NOMO-1 treated with dmso at 0.1 percent for 144 hours (cell line): Measurements from ENCODE around the gene ZNF385A.
"Not testable (repeated sequence)": the region's sequence is repeated elsewhere in the genome, so short reads cannot be mapped to it uniquely, and the experiment has no call there.

Source experiments
- DNase-seq: peaks from one replicate; lab custom pipeline; 2025; ENCODE audit not compliant: unreplicated experiment; lab: John Stamatoyannopoulos, UW

ZNF385A gene

DNA sequence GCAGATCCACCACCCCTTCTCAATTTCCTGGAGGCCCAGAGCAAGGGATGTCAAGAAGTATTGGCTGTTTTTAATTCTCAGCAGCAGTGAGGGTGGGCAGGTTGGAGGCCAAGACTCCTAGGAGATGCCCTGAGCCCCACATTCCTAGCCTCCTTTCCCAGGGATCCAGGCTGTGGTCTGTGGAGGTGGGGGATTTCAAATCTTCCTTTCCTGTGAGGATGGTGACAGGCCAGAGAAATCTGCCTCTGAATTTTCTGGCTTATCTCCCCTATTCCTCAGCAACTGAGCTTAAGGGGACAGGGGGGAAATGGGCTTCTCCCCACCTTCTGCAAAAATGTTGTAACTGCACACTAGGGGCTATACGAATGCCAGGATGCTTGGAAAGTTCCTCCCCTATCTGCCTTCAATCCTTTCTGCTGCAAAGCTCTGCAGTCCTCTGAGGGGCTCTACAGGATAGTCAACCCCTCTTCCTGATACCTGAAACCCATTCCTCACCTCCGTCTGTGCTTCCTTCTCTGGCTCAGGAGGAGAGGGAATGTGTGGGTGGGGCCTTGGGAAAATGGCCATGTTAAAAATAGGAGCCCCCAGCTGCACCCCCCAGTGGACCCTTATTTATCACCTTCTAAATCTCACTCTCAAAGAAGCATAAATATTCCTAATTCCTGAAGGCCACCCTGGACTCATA, 26.9 kb downstream of the ZNF385A start:
- no peak for DNase-seq

DNA sequence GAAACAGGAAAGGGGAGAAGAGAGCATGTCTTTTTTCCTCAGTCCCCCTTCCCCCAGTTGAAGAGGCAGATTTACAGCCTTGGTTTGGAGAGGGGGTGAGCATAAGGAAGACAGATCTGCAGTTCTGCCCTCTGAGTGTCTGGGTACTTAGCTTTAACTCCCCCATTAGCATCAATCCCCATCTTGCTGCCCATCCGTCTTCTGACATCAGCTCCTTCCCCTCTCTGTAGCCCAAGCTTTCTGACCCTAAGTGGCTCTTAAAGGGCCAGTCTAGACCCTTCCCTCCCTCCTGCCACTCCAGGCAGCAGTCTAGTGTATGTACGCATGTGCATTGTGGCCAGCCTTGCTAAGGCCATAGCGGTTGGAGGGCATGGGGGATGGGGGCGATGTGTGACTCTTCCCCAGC, 27.6 kb downstream of the ZNF385A start:
- DNase-seq = no peak

DNA sequence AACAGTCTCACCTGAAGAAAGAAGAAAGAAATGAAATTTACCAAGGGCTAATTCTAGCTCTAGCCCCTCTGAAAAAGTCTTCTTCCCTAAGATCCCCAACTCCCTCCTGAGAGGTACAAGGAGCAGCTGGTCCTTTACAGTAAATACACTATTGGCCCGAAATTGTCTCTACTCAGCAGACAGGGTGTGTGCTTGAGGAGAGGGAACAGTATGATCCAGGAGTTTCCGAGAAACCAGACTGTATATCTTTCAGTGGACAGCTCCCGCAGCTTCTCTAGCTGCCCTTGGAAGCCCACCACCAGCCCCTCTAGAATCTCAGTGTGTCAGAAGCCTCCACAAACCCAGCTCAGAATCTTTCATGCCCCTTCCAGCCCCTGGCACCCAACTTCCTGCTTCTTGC, 28.3 kb downstream of the ZNF385A start:
- no peak for DNase-seq

DNA sequence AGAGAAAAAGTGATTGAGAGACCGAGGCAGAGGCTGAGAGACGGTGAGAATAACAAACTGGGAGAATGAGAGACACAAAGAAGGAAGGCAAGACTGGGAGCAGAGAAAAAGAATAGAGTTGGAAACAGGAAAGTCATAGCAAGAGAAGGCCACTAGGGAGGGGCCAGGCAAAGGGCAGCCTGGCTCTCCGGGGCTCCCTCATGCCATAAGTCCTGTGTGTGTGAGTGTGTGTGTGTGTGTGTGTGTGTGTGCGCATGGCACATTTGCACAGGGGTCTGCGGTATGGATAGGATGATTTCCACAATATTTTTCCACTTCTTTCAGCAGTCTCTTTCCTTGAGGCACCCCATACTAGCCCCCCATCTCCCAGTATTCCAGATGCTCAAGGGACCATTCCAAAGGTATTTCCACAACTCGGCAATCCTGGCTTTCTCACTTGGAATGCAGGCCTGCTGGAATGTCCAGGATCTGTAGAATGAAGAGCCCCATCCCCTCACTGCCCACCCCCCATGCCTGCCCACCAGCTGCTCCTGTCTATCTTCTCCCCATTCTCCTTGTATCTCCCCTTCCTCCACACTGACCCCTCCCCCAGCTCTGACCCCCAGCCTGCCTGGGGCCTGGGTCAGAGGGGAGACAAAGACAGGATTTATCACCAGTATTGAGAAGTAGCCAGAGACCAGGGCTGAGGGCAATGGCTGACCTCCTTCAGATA, 29.3 kb downstream of the ZNF385A start:
- no peak for DNase-seq

DNA sequence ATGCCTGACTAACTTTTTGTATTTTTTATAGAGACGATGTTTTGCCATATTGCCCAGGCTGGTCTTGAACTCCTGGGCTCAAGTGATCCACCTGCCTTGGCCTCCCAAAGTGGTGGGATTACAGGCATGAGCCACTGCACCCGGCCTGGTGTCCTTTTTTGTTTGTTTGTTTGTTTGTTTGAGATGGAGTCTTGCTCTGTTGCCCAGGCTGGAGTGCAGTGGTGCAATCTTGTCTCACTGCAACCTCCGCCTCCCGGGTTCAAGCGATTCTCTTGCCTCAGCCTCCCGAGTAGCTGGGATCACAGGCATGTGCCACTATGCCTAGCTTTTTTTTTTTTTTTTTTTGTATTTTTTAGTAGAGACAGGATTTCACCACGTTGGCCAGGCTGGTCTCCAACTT, 30.3 kb downstream of the ZNF385A start:
- not testable (repeated sequence) for DNase-seq

DNA sequence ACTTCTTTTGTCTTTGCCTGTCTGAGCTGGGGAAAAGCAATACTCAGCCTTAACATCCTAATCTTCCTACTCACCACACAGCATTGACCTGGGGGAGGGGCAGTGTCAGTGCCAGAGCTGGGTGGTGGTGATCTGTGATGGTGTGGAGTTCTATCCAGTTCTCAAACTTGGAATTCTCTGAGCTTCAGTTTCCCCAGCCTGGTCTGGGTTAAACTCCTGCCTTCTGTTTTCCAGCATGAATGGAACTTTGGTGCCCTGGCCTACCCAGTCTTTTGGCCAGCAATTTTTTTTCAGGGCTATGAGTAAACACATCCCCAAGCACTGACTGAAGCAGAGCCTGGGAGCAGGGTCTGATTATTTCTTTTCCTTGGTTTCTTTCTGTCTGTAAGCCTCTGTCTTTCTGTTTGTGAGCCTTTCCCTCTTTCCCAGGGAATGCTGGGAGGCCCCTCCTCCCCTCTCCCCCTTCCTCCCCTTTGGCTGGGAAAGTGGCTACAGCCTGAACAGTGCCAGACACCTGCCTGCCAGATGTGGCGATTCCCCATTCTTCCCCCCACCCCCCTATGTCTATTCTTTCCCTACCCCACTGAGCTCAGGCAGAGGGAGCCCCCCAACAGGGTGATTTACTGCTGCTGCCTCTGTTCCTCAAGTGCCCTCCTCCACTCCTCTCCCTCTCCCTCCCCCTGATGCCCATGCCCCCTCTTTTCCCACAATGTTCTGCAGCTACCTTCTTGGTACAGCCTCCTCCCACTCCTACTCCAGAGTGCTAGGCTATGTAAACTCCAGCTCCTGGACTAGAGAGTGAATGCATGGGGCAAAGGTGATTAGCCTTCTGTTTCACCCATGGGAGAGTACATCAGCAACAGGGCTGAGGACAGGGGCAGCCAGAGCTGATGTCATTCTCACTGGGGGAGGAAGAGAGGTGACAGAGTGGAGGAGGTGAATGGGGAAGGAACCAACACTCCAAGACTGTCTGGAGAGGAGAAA, 31.4 kb downstream of the ZNF385A start:
- DNase-seq = no peak

DNA sequence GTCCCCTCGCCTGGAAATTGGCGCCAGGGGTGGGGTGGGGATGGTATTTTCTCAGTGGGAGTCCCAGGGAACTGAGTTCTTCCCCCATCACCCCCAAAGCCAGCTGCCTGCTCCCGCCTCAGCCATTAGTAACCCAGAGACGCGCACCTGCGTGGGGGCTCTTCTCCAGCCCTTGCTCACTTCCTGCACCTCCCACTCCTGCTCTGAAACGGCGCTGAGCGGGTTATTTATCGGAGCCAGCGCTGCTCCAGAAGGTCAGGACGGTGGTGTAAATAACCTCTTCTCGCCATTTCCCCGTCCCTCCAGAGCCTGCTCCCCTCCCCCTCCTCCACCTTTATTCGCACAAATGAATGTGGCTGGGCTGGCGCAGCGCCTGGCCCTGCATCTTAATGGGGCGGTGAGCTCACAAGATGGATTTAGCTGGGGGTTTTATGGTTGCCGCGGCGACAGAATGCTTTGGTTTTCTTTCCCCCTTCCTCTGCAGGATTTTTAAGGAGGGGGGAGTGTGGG, 32.5 kb downstream of the ZNF385A start:
- DNase-seq = no peak

DNA sequence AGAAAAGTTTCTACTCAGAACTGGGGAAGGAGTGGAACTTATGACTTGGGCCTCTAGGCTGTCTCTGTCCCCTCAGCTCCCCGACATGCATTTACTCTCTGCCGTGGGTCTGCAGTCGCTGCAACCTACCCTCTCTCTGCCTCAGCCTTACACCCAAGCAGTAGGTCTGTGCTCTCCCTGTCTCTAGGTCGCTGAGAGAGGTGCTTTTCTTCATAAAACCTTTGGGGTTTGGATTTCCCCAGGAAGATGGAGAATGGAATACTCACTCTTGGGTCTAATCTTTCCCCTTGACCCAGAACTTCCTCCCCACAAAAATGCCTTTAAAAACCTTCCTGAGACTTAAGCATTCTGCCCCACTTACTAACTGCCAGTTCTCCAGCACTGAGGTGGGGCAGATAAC, 33.2 kb downstream of the ZNF385A start:
- DNase-seq = no peak

DNA sequence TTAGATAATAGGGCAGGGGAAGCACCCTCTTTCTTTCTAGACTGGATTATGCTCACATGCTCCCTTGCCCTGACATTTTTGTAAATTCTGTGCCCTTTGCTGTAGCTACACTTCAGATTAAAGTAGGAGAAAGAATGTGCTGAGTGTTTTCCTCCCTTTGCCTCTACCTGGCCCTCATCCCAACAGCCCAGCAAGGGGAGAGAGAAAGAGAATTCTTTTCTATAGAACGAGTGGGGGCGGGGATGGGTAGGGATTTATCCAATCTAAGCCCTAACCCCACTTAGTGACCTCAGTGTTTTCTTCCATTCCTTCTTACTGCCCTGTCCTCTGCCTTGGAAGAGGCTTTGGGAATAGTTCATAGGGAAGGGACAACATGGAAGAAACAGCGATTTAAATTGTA, 33.8 kb downstream of the ZNF385A start:
- no peak for DNase-seq

DNA sequence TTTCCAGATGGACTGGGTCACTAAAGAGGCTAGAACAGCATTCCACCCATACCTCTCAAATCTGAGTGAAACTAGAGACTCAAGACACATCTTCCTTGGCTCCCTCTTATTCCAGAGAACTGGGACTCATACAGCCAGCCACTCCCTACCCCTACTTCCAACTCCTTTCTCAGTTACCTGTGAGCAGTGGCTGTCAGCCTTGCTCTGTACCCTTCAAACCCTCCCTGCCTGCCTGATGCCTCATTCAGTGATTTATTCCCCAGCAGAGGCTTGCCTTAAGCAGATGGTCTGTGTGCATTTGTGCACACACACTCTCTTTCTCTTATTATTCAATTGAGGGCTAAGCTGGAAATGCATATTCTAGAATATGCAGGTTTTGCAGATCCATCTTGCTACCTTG, 34.9 kb downstream of the ZNF385A start:
- DNase-seq = no peak

DNA sequence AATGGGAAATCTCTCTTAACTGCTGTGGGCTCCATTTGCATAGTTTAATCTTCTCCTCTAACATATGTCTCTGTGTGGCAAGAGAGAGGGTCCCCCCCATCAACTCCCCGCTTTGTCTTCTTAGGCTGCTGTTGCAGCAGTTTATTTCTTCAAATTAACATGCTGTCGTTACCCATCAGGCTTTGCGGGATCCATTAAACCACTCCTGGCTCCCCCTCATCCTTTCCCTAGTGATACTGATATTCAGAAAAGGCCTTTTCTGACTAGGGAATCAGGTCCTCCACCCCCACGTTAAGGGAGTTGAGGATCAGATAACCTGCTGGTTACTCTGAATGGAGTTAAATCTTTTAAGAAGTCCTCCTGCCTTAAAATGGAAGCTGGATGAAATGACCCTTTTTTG, 35.5 kb downstream of the ZNF385A start:
- DNase-seq = no peak

DNA sequence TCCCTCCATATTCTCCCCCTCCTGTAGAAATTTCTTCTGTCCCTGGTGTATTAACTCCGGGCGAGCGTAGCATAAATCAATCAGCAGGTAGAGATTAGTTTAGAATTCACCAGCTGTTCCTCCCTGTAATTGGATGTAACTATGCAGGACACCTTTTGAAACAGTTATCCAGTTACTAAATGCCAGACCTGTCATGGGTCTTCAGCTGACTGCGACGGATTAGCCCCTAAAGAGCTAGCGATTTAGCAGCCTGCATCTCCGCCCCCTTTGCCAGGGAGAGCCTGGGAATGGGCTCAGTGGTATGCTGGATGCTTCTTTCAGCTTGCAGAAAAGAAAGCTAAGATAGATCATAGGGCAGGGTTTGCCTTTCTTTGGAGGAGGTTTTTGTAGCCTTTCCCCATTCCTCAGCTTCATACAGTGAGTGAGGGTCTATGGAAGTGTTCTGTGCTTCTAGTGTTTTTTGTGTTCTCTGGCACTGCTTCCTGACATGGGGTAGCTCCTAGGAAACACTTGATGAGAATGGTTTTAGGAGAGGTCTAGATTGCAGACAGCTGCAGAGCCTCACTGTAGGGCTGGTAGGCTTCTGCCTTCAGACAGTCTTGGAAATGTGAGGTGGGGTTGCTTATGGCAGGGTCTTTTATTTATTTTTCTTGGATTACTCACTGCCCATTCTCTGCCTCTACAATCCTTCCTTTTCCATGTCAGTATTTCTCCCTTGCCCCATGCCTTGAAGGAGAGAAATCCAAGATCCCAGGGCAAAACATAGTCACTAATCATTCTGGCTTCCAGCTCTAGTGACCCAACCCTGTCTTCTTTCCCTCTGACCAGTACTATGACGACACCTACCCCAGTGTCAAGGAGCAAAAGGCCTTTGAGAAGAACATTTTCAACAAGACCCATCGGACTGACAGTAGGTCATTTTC, 42.9 kb downstream of the ZNF385A start:
- DNase-seq = no peak

DNA sequence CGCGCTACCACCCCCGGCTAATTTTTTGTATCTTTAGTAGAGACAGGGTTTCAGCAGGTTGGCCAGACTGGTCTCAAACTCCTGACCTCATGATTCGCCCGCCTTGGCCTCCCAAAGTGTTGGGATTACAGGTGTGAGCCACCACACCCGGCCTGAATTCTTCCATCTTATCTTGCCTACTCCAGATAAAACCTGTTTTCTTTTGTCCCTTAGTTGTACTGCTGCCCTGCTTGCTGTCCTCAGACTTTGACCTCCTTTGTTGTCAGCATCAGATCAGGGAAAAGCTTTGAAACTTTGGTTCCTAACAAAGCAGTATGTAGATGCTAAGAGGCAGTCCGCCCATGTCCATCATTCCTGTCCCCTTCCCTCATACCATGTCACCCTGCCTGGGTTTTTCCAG, 43.7 kb downstream of the ZNF385A start:
- no peak for DNase-seq

DNA sequence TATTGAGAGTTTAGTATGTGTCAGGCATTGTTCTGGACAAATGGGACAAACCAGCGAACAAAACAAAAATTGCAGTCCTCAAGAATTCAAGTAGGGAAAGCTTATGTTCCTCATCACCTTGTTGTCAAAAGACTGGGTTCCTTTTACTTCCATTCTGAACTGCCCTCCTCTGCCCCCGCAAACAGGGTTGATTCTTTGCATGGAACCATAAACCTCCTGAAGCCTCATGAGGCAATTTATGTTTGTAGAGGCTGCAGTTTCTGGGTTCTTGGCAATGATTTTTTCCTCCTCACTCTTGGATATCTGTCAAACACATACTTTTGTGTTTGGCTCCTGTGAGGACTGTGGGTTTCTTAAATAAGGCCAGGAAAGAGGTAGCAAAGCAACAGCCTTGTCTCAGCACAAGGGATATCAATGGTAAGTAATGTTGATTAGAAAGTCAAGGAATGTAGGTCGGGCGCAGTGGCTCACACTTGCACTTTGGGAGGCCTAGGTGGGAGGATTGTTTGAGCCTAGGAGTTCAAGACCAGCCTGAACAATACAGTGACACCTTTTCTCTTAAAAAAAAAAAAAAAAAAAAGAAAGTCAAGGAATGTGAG, 45.7 kb downstream of the ZNF385A start:
- DNase-seq = no peak

DNA sequence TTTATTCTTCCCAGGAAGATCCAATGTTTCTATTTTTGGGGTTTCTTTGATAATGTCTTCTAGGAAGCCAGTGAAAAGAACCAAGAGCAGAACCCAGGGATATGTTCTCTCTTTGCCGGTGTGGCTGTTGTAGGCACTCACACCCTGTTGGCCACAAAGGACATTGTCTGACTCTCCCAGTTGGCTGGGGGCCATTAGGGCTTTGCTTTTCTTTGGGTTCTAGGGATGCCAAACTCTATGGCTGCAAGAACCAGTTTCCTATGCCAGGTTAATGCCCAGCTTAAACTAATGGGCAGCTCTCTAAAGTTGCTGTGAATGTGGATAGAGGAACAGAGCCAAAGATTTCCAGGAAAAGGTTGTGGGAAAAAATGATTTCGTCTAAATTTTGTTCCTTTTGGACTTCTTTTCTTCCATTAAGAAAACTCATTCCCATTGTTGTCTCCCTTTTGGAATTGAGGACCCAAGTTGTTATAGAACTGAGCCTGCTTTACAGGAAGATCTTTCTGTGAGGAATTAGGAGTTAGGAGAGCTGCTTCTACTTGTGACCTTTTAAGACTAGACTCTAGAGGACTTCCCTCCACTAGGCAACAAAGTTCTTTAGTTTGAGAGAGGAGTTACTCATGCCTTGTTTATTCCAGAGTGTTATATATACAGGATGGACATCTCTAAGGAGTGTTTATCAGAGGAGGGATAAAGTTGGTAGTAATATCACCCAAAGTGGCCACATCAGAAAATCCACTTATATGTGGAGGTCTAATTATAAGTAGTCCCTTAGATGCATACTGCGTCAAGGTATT, 46.5 kb downstream of the ZNF385A start:
- DNase-seq = no peak

DNA sequence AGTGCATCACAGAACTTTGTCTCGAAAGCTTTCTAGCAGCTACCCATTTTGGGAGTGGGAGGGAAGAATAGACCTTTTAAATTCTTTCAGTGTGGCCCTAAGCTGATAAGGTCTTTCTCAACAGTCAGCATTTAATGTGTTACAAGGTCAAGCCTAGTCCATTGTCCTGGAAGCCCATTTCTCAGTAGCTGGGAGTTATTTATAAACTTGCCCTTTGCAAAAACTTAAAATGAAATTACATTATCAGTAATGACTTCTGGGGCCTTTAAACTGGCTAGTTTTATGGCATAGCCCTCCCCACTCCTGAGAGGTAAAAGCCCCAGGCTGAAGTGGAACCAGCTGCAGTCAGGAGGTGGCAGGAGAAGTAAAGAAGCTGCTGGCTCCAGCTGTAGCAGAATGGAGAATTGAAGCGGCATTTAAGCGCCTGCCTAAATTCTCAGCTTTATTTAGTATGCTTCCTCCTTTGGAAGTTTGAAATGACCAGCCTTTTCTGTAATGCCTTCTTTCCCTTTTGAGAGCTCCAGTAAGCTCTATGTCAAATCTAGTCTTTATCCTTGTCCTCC, 47.2 kb downstream of the ZNF385A start:
- DNase-seq = peak; percentile 17

DNA sequence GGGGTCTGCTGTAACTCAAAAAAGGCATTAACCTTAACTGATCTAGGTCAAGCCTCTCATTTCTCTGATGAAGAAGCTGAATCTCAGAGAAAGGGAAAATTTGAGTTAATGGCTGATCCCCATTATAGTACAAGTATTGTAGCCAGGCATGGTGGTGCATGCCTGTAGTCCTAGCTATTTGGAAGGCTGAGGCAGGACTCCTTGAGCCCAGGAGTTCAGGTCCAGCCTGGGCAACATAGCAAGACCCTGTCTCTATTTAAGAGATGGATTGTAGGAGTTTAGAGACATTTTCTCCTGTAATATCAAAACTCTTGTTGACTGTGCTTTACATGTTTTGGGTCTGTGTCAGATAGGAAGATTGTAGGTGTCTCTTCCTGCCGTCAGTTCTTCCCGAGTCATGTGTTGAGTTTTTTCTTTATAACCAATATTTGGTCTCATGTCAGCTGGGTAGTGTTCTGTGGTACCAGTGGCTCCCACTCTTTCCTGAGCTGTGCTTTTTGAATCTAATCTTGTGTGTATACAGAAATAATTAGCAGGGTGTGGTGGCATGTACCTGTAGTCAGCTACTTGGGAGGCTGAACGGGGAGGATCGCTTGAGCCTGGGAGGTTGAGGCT, 51.0 kb downstream of the ZNF385A start:
- no peak for DNase-seq

DNA sequence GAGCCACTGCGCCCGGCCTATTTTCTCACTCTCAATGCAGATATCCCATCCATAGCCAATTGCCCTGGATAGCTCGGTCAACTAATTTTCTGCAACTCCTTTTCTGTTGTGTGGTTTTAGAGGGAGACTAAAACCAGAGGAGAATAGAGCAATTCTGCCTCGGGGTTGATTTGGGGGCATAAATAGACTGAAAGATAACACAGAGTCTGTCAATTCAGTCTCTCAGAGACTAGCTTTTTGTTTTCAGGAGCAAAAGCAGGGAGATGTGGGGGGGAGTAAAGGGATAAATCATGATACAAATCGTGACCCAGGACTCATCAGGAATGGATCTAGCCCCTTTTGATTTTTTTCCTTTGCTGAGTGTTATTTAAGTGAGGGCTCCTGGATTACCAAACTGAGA, 53.1 kb downstream of the ZNF385A start:
- DNase-seq = no peak
